Suppressor macrophage treated with lipopolysaccharide for 1 hour (primary cell): Measurements from ENCODE around the gene RNU7-1.

Source experiments
- DNase-seq, 3 donors: peaks; one replicate each; pipeline ENCODE4 v3.0.0-alpha.2; 2020 to 2022

Gene RNU7-1

DNA sequence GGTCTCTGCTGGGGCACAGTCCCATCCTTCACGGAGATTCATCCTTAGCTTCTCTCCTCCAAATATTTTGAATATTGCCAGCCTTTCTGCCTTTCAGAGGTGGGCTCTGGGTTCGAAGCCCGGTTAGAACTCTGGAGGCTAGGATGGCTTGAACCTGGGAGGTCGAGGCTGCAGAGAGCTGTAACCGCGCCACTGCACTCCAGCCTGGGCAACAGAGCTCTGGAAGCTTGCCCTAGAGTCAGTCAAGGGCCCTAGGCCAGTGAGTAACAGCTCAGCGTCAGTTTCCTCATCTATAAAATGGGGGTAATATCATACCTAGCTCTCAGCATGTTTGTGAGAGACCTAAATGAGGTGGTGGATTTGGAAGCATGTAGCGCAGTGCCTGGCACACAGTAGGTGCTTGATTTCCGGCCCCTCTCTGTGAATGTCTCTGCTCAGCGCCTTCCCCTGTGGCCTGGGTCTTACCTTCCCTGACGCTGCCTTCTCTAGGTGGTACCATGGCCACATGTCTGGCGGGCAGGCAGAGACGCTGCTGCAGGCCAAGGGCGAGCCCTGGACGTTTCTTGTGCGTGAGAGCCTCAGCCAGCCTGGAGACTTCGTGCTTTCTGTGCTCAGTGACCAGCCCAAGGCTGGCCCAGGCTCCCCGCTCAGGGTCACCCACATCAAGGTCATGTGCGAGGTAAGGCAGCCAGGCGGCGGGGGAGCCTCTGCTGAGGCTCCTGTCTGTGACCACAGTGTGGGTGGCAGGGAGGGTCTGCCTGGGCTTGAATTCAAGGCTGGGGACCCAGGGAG lies 10.9 kb downstream of the RNU7-1 start:
- DNase-seq = no peak

DNA sequence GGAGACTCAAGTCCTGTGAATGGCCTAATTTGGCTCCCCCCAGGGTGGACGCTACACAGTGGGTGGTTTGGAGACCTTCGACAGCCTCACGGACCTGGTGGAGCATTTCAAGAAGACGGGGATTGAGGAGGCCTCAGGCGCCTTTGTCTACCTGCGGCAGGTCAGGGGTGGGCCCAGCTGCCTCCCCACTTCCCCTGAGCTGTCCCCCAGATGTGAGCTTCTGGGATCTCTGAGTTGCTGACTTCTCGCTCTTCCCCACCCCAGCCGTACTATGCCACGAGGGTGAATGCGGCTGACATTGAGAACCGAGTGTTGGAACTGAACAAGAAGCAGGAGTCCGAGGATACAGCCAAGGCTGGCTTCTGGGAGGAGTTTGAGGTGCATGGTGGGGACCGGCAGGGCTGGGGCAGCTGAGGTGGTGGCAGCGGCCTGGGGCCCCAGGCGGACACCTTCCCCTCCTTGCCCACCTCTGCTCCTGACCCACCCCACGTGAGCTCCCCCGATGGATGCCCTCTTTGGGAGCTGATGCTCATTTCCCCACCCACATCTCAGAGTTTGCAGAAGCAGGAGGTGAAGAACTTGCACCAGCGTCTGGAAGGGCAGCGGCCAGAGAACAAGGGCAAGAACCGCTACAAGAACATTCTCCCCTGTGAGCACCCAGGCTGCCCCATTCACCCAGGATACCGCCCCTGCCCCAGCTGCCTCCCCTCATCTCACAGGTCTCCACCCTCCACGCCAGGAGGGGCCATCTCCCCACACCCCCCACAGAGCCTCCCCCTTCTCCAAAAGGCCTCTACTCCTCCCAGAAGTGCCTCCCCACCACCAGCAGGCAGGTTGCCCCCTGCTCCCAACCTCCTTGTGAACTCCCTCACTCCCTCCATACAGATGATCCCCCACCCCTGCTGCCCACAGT lies 11.7 kb downstream of the RNU7-1 start:
- no peak for DNase-seq

DNA sequence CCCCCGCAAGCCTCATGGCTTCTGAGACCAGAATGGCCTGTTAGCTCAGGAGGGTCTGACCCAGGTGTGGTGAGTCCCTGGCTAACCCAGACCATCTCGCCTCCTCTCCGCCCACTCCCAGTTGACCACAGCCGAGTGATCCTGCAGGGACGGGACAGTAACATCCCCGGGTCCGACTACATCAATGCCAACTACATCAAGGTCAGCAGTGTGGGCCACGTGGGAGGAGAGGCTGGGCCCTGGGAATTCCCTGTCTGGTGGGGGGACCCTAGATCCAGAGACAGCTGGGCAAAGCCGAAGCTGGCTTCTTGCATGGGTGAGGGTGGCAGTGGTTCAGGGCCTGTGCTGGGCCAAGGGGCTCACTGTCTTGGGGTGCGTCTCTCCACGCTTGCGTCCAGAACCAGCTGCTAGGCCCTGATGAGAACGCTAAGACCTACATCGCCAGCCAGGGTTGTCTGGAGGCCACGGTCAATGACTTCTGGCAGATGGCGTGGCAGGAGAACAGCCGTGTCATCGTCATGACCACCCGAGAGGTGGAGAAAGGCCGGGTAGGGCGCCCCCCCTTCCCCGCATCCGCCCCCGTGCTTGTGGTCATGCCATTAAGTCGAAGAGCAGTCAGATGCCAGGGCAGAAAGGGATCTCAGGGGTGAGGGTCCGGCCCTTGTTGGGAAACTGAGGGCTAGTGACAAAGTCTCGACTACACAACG lies 12.6 kb downstream of the RNU7-1 start:
- DNase-seq = peak in 2 of 3 donors; percentile 54 to 59

DNA sequence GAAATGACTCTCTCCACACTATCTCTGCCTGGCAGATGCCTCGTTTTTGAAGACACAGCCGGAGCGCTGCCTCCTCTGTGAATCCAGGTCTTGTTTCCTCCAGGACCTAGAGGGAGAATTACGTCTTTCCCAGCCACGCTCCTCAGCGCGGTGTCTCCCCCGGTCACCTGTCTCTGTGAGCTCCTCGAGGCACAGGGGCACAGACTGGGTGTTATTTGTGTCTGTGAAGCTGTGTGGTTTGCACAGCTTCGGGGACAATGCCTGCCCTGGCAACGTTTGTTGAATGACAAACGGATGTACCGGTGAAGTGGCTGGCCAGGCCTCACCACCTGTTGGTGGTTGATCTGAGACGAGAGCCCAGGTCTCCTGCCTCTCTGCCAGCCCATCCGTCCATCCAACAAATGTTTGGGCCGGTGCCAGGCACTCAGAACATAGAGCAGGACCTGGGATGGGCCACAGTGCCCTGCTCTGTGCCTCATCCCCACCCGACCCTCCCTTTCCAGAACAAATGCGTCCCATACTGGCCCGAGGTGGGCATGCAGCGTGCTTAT lies 13.6 kb downstream of the RNU7-1 start:
- no peak for DNase-seq

DNA sequence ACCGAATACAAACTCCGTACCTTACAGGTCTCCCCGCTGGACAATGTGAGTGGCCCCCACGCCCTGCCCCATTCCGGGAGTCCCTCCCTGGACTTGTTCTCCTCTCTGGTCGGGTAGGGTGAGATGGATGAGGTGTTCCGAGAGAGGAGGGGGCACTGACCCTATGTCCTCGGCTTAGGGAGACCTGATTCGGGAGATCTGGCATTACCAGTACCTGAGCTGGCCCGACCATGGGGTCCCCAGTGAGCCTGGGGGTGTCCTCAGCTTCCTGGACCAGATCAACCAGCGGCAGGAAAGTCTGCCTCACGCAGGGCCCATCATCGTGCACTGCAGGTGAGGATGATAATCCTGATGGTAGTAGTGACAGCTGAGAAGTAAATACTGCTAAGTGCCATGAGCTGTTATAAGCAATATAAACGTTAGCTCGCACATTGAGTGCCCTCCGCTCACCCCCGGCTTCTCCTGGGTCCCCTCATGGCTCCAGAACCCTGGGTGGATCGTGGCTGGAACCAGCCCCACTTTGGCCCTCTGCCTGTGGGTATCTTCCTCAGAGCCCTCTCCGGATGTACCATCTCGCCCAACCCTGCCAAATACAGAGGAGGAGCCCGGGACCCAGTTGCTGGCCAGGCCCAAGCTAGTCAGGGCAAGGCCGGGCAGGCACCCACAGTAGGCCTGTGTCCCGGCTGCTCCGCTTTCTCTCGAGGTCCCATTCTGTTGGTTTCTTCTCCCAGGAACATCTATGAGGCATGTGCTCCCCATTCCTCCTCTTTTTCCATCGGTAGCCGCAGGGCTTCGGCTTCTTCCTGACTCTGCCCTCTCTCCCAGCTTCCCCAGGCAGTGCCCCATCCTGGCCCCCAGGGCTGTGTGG lies 14.4 kb downstream of the RNU7-1 start:
- DNase-seq = no peak

DNA sequence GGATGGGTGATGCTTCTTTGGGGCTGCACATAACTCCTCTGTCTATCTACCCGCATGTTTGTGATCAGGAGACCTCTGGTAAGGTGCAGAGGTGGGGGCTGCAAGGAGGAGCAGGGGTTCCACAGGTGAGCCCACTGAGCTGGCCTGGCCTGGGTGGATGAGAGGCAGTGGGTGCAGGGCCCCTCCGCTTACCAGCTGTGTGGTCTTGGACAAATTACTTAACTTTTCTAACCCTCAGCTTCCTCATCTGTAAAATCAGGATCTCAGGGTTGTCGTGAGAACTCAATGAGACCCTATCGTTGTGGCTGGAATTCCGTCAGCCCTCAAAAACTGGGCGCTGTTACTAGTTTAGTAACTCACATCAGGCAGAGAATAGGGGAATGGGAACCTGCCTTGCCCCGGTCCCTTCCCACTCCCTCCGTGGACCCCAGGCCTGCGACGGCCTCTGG lies 15.0 kb downstream of the RNU7-1 start:
- DNase-seq = peak in 1 of 3 donors; percentile 51

DNA sequence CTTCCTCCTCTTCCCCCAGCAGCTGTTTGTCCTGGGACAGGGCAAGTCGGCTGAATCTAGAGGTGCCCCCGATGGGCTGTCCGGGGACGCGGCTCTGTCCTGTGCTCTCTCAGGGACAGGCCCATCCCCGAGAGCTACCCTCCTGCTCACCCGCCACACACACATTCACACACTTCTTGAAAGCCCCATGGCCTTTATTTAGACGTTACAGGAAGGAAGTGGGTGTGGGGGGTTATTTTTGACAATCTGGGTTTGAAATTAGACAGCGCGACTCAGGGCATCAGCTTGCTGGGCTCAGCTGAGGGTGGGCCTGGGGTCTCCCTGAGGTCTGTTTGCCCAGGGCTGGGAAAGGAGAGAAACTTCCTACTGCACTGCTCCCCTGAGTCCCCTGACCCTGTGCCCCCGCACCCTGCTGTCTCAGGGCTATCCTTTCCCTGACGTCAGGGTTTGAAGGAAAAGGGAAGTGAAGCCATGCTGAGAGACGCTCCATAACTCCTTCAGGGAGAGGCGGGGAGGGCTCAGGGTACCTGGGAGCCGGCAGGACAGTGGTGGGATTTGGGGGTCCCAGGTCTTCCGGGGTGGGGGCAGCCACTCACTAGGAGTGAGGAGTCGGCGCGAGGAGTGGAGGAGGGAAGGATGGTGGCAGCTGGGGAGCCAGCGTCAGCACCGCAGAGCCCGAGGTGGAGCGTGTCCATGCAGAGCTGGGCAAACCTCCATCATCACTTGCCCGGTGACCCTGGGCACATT lies 15.6 kb downstream of the RNU7-1 start:
- DNase-seq = peak; percentile 89 to 92 (median 89)

DNA sequence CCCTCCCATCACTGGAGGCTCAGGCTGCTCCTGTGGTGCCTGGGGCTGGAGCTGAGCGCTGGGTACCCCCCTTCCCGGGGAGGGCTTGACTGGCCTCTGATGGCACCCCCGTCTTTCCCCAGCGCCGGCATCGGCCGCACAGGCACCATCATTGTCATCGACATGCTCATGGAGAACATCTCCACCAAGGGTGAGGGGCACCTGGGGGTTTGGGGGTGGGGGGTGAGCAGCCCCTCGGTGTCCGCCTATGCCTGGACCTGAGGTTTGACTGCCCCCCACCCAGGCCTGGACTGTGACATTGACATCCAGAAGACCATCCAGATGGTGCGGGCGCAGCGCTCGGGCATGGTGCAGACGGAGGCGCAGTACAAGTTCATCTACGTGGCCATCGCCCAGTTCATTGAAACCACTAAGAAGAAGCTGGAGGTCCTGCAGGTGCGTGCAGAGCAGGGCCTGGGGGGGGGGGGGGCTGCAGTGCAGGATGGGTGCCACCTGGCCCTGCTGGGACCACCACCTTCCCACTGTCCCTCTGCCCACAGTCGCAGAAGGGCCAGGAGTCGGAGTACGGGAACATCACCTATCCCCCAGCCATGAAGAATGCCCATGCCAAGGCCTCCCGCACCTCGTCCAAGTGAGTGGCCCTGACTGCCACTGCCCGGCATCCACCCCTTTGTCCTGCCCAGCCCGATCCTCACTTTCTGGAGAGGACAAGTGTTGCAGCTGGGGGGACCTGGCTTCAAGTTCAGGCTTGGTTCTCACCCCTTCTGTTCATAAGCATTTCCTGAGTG lies 16.4 kb downstream of the RNU7-1 start:
- DNase-seq = no peak

DNA sequence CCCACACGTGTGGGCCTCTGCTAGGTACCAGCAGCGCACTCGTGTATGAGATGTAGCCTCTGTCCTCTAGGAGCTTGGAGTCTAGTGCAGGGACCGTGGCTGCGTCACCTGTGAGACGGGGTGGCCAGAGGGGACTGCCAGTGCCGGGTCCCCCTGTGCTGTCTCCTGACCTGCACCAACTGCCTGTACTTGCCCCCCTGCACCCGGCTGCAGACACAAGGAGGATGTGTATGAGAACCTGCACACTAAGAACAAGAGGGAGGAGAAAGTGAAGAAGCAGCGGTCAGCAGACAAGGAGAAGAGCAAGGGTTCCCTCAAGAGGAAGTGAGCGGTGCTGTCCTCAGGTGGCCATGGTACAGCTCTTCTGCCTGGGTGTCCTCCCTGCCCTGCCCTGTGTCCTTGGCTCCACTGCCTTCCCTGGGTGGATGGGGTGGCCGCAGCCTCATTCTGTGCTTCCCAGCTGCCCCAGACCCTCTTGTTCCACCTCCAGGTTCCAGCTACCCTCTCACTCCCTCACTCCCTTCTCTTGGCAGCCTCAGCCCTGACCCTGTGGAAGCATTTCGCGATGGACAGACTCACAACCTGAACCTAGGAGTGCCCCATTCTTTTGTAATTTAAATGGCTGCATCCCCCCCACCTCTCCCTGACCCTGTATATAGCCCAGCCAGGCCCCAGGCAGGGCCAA lies 17.1 kb downstream of the RNU7-1 start:
- DNase-seq = peak in 2 of 3 donors; percentile 45 to 48

DNA sequence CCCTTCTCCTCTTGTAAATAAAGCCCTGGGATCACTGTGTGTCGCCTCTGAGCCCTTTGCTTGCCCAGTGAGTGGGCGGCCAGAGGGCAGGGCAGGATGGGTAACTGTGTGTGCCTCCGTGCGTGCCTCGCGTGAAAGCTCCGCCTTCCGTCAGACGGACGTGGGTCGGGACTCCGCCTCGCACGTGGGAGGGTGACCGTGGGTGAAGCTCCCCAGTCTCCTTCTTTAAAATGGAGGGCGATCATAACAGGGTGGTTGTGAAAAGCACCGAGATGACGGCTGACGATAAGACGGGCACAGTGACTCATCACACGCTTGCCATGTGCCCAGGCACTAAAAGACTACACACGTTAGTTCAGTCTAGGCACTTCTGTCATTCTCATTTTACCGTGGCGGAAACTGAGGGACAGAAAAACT lies 17.7 kb downstream of the RNU7-1 start:
- DNase-seq = peak; percentile 97 to 99 (median 98)

DNA sequence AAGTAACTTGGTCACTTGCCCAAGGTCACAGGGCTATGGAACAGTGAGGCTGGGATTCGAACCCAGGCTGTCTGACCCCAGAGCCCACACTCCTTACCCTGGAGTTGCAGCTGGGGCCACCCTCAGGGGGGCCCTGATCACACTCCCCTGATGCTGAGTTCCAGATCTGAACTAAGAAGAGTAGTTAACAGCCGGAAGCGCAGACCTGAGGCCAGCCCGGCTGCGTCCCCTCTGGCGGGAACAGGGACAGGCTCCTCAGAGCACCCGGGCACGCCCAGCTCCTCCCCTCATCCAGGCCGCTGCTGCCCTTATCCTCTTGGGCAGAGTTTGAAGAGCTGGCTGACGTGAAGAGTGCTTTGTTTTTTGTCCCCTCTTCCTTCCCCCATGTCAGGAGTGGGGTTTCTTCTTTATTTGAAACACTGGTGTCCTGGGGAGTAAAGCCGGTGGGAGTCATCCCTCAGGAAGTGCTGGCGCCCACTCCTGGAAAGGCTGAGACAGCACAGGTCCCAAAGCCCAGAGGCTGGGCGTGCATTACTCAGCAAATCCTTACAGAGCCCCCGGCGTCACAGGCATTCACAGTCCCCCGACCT lies 18.2 kb downstream of the RNU7-1 start:
- peak; percentile 66 to 78 (median 77) for DNase-seq

DNA sequence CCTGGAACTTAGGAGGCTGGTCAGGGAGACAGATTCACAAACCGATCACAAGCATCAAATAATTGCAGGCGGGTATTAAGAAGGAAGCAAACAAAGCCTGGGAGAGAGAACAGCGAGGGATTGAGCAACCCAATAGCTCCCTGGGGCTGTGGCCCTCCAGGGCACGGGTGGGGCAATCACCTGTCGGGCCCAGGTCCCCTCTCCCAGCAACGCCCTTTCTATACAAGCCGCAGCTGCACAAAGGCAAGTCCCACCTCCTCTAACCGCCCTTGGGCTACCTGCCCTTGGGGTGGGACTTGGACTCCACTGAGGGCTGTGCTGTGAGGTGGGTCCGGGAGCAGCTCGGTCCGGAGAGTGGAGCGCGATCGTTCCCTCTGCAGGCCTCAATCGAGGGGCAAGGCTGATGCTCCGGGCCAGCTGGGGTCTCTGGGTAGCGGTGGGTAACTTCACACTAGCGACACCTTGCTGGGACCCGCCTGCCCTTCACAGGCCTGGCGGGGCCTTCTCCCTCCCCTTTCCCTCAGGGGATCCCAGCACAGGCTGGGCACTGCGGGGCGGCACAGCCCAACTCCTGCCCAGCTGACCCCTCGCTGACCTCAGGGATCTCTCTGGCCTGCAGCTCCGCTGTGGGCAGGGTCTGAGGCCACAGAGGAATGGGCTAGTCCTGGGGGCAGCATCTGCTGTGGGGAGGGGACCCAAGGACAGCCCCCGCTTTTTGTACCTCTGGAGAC lies 18.8 kb downstream of the RNU7-1 start:
- DNase-seq = no peak

DNA sequence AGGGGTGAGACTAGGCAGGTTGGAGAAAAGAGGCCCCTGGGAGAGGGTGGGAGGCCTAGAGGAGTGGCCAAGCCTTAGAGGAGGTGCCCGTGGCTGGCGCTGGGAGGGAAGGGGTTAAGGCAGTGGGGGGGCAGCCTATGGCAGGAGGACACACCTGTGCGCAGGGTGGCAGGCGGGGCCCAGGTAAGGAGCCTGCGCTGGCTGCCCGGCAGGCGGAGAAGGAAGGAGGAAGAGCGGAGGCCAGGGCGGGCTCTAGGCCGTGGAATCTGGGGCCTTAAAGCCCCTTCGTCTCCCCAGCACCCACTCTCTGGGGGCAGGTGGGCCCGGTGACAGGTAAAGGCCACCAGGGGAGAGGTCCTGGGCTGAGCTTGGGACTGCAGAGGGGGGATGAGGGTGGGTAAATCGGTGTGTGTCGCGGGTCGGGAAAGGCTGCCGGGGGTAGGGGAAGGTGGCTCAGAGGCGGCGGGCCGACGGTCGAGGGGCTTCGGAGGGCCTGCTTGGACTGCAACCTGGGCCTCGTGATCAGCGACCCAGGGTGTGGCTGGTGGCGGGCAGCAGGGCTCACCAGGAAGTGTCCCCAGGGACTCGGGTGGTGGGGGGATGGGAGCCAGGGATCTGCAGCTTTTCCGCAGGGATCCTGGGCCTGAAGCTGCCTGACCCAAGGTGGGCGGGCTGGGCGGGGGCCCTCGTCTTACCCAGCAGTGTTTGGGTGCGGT lies 19.6 kb downstream of the RNU7-1 start:
- DNase-seq = no peak

DNA sequence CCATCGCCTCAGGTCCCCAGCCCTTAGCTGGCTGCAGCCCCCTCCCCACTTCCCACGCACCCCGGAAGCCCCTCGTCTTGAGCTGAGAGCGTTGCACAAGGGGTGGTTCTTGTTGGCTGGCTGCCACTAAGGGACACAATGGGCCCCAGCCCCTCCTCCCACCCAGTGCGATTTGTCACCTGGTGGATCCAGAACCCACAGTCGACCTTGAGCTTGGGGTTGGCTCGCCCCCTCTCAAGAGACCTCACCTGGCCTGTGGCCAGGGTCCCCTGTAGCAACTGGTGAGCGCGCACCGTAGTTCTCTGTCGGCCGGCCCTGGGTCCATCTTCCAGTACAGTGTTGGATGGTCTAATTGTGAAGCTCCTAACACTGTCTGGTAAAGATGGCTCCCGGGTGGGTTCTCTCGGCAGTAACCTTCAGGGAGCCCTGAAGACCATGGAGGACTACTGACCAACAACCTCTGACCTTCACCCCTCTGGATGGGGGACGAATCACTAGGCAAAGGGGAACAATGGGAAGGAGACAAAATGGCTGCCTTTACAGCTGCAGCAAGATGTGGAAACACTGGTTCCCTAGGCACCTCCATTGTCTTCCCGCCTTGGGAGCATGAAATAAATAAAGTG lies 20.3 kb downstream of the RNU7-1 start:
- no peak for DNase-seq

DNA sequence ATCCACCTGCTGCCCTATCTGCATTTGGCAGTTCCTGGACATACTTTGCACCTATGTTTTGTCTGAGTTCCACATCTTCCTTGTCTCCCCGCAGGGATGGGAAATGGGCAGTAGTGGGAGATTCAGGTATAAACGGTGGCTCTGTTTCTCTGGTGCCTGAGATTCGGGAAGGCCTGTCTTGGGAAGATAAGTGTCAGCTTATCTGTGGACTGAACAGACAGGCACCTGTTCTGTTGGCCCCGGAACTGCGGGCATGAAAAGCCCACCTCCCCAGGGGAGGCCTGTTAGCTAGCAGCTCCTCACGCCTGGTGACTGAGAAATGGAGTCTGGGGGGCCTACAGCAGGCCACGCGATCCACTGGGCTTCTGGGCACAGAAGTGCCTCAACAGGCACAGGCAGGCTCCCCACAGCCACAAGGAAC lies 21.0 kb downstream of the RNU7-1 start:
- DNase-seq = no peak

DNA sequence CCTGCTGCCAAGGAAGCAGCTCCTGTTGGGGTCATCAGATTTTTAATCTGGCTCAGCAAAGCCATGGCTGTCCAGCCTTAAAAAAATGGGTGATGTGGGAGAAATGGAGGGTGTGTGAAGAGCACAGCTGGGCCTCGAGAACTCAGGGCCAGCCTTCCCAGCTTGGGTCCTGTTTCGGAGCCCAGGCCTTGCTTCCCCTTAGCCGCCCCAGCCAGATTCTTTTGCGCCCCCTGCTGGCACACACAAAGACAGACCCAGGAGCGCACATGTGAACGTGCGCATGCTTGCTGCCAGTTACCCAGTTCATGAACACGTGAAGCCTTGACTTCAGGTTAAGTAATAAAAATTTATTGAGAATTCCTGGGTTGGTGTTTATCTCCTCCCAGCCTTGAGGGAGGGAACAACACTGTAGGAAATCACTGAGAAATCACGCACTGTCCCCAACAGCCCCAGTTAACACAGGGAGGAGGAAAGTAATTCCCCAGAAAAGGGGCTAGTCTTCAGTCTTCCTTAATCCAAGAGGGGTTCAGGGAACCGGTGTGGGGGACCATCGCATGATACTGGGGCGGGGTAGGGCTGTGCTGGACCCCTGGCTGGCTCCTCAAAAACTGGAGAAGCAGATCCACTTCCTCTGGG lies 21.5 kb downstream of the RNU7-1 start:
- peak; percentile 90 to 95 (median 95) for DNase-seq

DNA sequence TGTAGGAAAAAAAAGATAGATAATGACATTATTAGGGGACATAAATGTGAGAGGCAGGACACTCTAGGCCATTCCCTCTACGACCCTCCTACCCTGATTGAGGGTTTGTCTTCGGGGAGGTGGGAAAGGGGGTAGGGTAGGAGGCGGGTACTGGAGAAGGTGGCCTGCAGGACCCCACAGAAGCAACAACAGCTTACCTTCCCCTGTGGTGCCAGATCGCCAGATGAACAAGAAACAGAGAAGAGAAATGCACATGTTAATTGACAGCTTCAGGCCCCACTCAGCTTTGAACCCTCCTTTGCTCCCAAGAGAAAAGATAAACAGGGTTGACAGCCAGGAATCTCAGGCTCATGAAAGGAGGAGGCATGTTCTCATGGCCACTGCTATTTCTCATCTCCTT lies 22.1 kb downstream of the RNU7-1 start:
- no peak for DNase-seq
